Nephron (organoid): ENCODE measurements around the gene DRAM1.

ENCODE experiments used
- H3K27ac Mint-ChIP-seq, 3 experiments: 2 replicates each; pipeline ENCODE4 v1.8.0; 2020; ENCODE audit warnings: mixed read lengths in 3 of 3, mild to moderate bottlenecking in 2 of 3, moderate library complexity in 1 of 3
- H3K27me3 Mint-ChIP-seq: 2 replicates; pipeline ENCODE4 v1.8.0; 2021; ENCODE audit warnings: low read depth, mild to moderate bottlenecking, moderate library complexity, mixed read lengths
- H3K36me3 Mint-ChIP-seq: 2 replicates; pipeline ENCODE4 v1.8.0; 2020; ENCODE audit warnings: low read depth, mixed read lengths
- H3K4me1 Mint-ChIP-seq: 2 replicates; pipeline ENCODE4 v1.8.0; 2020; ENCODE audit warnings: mixed read lengths
- H3K4me3 Mint-ChIP-seq, 3 experiments: 2 replicates each; pipeline ENCODE4 v1.8.0; 2020; ENCODE audit warnings: mild to moderate bottlenecking in 3 of 3, mixed read lengths in 3 of 3, moderate library complexity in 2 of 3
- H3K9me3 Mint-ChIP-seq: 2 replicates; pipeline ENCODE4 v1.8.0; 2020; ENCODE audit warnings: mixed read lengths
- CTCF ChIP-seq, 3 experiments: fragments of 200-600 bp; sonication (generic); IDR thresholded peaks; one replicate each; pipeline ENCODE4 v1.5.0; 2021; ENCODE audit warnings: antibody characterized with exemption in 3 of 3; ENCODE audit not compliant: unreplicated experiment in 3 of 3

Gene DRAM1, protein sequence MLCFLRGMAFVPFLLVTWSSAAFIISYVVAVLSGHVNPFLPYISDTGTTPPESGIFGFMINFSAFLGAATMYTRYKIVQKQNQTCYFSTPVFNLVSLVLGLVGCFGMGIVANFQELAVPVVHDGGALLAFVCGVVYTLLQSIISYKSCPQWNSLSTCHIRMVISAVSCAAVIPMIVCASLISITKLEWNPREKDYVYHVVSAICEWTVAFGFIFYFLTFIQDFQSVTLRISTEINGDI

DNA sequence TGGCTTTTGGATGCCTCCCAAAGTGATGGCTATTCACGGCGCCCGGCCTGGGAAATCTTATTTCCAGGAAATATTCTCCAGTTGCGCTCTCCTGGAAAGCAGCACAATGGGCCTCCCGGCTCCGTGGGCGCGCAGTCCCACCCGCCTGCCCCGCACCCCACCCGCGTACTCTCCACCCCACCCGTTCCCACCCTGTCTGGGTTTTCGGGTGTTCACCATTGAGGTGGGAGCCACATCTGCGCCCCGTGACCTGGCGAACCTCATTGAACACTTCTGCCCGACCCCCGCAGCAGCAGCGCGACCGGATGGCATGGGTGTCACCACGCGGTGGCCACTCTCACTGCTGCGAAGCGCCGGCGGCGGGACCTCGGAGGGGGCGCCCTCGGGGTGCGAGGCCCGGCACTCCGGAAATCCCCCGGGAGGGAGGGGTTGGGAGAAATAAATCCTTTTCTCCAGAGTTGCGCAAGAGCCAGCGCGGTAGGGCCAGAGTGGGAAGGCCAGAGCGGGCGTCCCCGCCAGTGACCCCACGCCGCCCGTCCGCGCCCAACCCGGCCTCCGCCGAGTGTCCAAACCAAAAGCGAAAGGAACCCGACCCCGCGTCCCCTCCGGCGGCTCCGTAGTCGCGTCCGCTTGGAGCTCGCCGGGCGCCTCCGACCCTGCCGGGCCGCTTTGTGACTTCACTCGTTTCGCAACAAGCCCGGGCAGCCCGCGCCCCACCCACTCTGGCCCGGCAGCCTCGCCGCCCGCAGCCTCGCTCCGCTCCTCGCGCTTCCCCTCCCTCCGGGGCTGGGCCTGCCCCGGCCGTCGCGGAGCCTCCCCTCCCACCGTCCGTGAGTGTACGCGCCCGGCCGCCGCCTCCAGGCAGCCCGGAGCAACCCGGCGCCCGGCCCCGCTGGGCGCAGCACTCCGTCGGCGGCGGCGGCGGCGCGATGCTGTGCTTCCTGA is at the start of gene DRAM1:
TSS of gene DRAM1 (plus strand) at position 720 of the 945 bp plus-strand sequence. CDS start at position 930, 210 bp downstream.
- no peaks in the 10 kb centered on the region for H3K36me3 Mint-ChIP-seq
- no peaks in the 10 kb centered on the region for H3K9me3 Mint-ChIP-seq

GRCh38 chr12:101828463-101829196 is 48.8 kb upstream of the DRAM1 start:
- Mint-ChIP-seq H3K27ac (peak overlapping the region in 1 of 3 experiments; percentile 70), H3K9me3 (no peaks in the 10 kb centered on the region), H3K4me1 (peaks cover 46% of the 10 kb centered on the region), H3K27me3 (peaks cover 4% of the 10 kb centered on the region), H3K36me3 (no peaks in the 10 kb centered on the region), H3K4me3 (peak overlapping the region; percentile 98 to 99 (median 99))
- TF ChIP-seq CTCF (IDR thresholded peaks at IDR 0.05; ENCODE audit: unreplicated experiment in 3 of 3) = no peak

More for the DNA sequence above, at the start of gene DRAM1:
- Mint-ChIP-seq H3K27me3 (peaks cover 18% of the 10 kb centered on the region), H3K4me3 (peak within 1 kb of the TSS; percentile 82 to 93 (median 90)), H3K27ac (peak within 1 kb of the TSS; percentile 62 to 81 (median 74)), H3K4me1 (peaks cover 6% of the 10 kb centered on the region)
- TF ChIP-seq CTCF (IDR thresholded peaks at IDR 0.05; ENCODE audit: unreplicated experiment in 3 of 3) = no peak

- Mint-ChIP-seq H3K9me3 (no peaks in the 10 kb centered on the region), H3K4me1 (peaks cover 39% of the 10 kb centered on the region), H3K4me3 (peak overlapping the region; percentile 98 to 99 (median 99)), H3K27ac (peak overlapping the region; percentile 70 to 81 (median 77)), H3K27me3 (peaks cover 4% of the 10 kb centered on the region), H3K36me3 (no peaks in the 10 kb centered on the region)
- TF ChIP-seq CTCF (IDR thresholded peaks at IDR 0.05; ENCODE audit: unreplicated experiment in 3 of 3) = no peak
Measured at GRCh38 chr12:101829639-101830366, 47.6 kb upstream of the DRAM1 start.

GRCh38 chr12:101830367-101831325 is 46.7 kb upstream of the DRAM1 start, which contains the start of gene GNPTAB:
Gene GNPTAB (minus strand): TSS chr12:101830959. CDS start chr12:101830675, 284 bp downstream.
- TF ChIP-seq CTCF (IDR thresholded peaks at IDR 0.05; ENCODE audit: unreplicated experiment in 3 of 3) = peak; percentile 67 to 73 (median 73)
- H3K4me3 Mint-ChIP-seq = peak within 1 kb of the TSS; percentile 98 to 99 (median 99)
- peak within 1 kb of the TSS; percentile 70 to 81 (median 77) for H3K27ac Mint-ChIP-seq
- H3K9me3 Mint-ChIP-seq = no peaks in the 10 kb centered on the region
- no peaks in the 10 kb centered on the region for H3K36me3 Mint-ChIP-seq
- H3K27me3 Mint-ChIP-seq = peaks cover 4% of the 10 kb centered on the region
- peaks cover 30% of the 10 kb centered on the region for H3K4me1 Mint-ChIP-seq
